Thoracic aorta (tissue), 2 donors: ENCODE data around the gene SLC34A1. TPM values are rescaled to one million over a fixed set of nuclear protein-coding genes. Genes with fewer than 3 reads are reported as not detected.

Experiments
- ATAC-seq: fragments of 150-250 bp; one replicate; pipeline ENCODE4 v1.8.0; 2017; ENCODE audit warnings: low read depth; ENCODE audit not compliant: insufficient number of reproducible peaks, low FRiP score
- DNase-seq: peaks from one replicate; pipeline ENCODE4 v3.0.0-alpha.2; 2020; ENCODE audit warnings: low spot score
- H3K27ac ChIP-seq, 2 donors: fragments of 200-600 bp; sonication (generic); 1 replicate in 1 of 2; 2 replicates in 1 of 2; pipeline ENCODE4 v1.5.1; 2016; ENCODE audit warnings: mild to moderate bottlenecking in 2 of 2, moderate library complexity in 2 of 2
- H3K27me3 ChIP-seq: fragments of 200-600 bp; sonication (generic); replicated peaks from 2 replicates; pipeline ENCODE4 v1.6.0; 2016; ENCODE audit warnings: mild to moderate bottlenecking; ENCODE audit not compliant: insufficient read depth
- H3K36me3 ChIP-seq: fragments of 200-600 bp; sonication (generic); one replicate; pipeline ENCODE4 v1.5.1; 2016
- H3K4me1 ChIP-seq, 2 donors: fragments of 200-600 bp; sonication (generic); 1 replicate in 1 of 2; 2 replicates in 1 of 2; pipeline versions ENCODE4 v1.5.1 to v1.6.0; 2016; ENCODE audit warnings: low read depth in 2 of 2, mild to moderate bottlenecking in 1 of 2; ENCODE audit not compliant: control insufficient read depth in 1 of 2
- H3K4me3 ChIP-seq: fragments of 200-600 bp; sonication (generic); 2 replicates; pipeline ENCODE4 v1.5.1; 2016; ENCODE audit warnings: mild to moderate bottlenecking
- H3K9me3 ChIP-seq: fragments of 200-600 bp; sonication (generic); 2 replicates; pipeline ENCODE4 v1.5.1; 2016
- total RNA-seq, 2 donors: library from RNA; depleted of rRNA; stranded (reverse); fragments of >200 nt; gene quantifications; one replicate each; pipeline versions ENCODE4 v1.1.0 to v1.2.3, GENCODE V29; 2016
- TF ChIP-seq, protein P1 (sequence below): fragments of 200-600 bp; sonication (generic); IDR thresholded peaks from one replicate; pipeline ENCODE4 v1.5.1; 2019; ENCODE audit warnings: antibody characterized with exemption

Gene SLC34A1
- total RNA-seq, 2 donors from 2014 or later, result not detected

DNA sequence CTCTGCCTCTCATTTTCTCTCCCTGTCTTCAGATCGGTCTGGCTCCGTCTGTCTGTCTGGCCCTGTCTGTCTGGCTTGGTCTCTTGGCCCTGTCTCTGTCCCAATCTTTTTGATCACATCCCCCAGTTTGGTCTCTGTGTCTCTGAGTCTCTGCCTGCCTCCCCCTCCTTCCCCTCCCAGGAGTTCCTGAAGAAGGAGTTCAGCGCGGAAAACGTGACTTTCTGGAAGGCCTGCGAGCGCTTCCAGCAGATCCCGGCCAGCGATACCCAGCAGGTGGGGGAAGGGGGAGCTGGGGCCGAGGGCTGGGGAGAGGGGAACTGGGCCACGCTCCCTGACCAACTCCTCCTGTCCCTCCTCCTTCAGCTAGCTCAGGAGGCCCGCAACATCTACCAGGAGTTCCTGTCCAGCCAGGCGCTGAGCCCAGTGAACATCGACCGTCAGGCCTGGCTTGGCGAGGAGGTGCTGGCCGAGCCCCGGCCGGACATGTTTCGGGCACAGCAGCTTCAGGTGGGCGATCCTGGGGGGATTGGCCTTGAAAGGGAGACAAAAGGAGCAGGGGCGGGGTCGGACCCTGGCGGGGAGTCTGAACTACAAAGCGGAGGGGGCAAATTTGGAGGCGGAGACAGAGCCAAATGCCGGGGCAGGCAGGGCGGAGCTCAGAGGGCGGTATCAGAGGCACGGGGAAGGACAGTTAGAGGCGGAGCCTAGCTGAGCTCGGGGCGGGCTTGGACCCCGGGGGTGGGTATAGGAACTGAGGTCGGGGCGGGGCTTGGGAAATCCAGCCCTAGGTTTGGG is 17.5 kb upstream of the SLC34A1 start:
- ATAC-seq, result peak; percentile 56
- H3K36me3 ChIP-seq, result no peaks in the 10 kb centered on the region
- H3K27me3 ChIP-seq, result no peaks in the 10 kb centered on the region
- peak; percentile 62 for DNase-seq
- peak overlapping the region; percentile 85 to 87 for H3K27ac ChIP-seq
- peak overlapping the region; percentile 75 for H3K4me3 ChIP-seq
- H3K4me1 ChIP-seq, result peaks cover 16 to 32% of the 10 kb centered on the region in 2 donors
- H3K9me3 ChIP-seq, result no peaks in the 10 kb centered on the region
- TF ChIP-seq, protein P1, sequence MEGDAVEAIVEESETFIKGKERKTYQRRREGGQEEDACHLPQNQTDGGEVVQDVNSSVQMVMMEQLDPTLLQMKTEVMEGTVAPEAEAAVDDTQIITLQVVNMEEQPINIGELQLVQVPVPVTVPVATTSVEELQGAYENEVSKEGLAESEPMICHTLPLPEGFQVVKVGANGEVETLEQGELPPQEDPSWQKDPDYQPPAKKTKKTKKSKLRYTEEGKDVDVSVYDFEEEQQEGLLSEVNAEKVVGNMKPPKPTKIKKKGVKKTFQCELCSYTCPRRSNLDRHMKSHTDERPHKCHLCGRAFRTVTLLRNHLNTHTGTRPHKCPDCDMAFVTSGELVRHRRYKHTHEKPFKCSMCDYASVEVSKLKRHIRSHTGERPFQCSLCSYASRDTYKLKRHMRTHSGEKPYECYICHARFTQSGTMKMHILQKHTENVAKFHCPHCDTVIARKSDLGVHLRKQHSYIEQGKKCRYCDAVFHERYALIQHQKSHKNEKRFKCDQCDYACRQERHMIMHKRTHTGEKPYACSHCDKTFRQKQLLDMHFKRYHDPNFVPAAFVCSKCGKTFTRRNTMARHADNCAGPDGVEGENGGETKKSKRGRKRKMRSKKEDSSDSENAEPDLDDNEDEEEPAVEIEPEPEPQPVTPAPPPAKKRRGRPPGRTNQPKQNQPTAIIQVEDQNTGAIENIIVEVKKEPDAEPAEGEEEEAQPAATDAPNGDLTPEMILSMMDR, result no peak

DNA sequence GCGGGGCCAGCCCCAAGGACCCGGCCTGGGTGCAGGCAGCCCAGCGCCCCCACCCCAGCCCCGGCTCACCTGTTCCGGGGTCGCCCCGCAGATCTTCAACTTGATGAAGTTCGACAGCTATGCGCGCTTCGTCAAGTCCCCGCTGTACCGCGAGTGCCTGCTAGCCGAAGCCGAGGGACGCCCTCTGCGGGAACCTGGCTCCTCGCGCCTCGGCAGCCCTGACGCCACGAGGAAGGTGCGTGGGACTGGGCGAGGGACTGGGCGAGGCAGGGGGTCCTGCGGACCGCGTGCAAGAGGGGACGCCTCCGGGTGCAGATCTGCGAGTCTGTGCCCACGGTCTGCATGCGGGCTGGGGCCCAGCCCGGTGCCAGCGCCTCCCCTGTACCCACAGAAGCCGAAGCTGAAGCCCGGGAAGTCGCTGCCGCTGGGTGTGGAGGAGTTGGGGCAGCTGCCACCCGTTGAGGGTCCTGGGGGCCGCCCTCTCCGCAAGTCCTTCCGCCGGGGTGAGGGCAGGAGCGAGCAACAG is 16.8 kb upstream of the SLC34A1 start:
- Histone ChIP-seq H3K9me3 (no peaks in the 10 kb centered on the region), H3K27me3 (no peaks in the 10 kb centered on the region), H3K27ac (peak overlapping the region in 1 of 2 donors; percentile 87), H3K4me1 (peaks cover 16 to 32% of the 10 kb centered on the region in 2 donors), H3K4me3 (peak overlapping the region; percentile 75), H3K36me3 (no peaks in the 10 kb centered on the region)
- no peak for DNase-seq
- ATAC-seq, result no peak
- TF ChIP-seq, protein P1, result no peak

DNA sequence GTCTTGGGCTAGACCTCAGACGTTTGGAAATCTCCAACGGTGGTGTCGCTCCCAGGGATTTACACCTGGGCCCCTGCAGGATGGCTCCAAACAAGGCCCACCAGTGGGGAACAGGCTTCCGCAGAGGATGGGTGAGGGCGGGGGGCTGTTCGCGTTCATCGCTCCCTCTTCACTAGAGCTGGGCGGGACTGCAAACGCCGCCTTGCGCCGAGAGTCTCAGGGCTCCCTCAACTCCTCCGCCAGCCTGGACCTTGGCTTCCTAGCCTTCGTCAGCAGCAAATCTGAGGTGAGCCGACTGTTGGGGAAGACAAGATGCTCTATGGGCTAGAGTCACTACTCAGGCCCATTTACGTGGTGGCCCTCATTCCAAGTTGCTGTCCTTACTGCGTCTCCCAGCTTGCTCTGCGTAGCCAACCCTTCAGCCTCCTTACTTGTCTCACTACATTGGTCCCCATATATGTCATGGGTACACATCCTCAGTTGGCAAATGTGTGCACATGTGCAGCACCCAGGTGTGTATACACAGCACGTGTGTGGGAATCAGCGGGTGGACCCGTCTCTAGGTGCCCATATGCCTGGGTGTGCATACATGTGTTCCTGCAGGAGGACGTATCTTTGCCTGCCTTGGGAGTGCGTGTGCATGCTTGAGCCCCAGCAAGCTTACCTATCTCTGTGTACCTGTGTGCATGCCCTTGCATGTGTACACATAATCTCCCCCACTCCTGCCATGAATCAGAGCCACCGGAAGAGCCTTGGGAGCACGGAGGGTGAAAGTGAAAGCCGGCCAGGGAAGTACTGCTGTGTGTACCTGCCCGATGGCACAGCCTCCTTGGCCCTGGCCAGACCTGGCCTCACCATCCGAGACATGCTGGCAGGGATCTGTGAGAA is 16.0 kb upstream of the SLC34A1 start:
- no peak for ATAC-seq
- Histone ChIP-seq H3K4me3 (no peak overlapping the region), H3K27ac (no peak overlapping the region), H3K4me1 (peaks cover 12 to 26% of the 10 kb centered on the region in 2 donors), H3K36me3 (no peaks in the 10 kb centered on the region), H3K9me3 (no peaks in the 10 kb centered on the region), H3K27me3 (no peaks in the 10 kb centered on the region)
- no peak for DNase-seq
- TF ChIP-seq, protein P1, result no peak

DNA sequence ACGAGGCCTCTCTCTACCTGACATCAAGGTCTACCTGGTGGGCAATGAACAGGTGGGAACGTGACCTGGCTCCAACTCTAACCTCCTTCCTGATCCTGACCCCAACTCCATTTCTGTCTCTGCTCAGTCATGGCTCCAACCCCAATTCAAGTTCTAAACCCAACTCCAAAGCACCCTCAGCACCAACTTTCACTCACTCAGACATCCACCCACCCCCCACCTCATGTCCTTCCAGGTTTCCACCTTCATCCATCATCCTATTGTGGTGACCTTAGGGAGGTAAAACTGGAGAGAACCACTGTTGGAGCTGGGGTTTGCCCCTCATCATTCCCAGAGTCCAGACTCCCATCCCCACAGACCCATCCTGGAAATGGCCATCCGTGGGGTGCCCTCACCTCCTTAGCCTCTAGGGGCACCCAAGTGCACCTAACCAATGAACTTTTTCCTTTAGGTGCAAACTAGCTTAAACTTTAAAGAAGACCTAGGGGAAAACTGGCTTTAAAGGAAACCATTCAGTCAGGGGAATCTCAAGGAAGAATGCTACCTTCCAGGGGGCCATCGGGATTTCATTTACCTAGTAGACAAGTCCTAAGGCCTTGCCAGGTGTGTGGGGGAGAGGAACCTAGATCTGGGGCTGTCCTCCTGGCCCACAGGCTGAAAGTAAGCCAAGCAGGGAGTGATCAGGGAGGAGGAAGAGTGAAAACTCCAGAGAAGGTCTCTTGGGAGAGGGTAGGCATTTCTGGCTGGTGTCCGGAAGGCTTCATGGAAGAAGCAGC is 15.2 kb upstream of the SLC34A1 start:
- DNase-seq (no peak), ATAC-seq (no peak)
- no peak overlapping the region for H3K4me3 ChIP-seq
- no peaks in the 10 kb centered on the region for H3K36me3 ChIP-seq
- no peaks in the 10 kb centered on the region for H3K9me3 ChIP-seq
- H3K4me1 ChIP-seq, result peaks cover 7 to 20% of the 10 kb centered on the region in 2 donors
- no peak overlapping the region for H3K27ac ChIP-seq
- H3K27me3 ChIP-seq, result no peaks in the 10 kb centered on the region
- TF ChIP-seq, protein P1, result peak; percentile 47
